Activated naive CD4-positive, alpha-beta T cell treated with anti-CD3 and anti-CD28 coated beads for 36 hours (primary cell): Measurements from ENCODE around the gene HS3ST3A1. TPM values are rescaled to one million over a fixed set of nuclear protein-coding genes. Genes with fewer than 3 reads are reported as not detected.

ENCODE experiments used
- CTCF ChIA-PET: fragments of 350-600 bp; sonication (Branson Sonifier 250); formaldehyde crosslinking; loops from one replicate; lab custom pipeline; 2021; ENCODE audit warnings: antibody characterized with exemption; lab: Charles Lee
- DNase-seq: peaks from one replicate; pipeline ENCODE4 v3.0.0-alpha.2; 2020
- H3K27ac Mint-ChIP-seq: one replicate; pipeline ENCODE4 v1.8.0; 2021; ENCODE audit warnings: mild to moderate bottlenecking, mixed read lengths
- H3K27me3 Mint-ChIP-seq: one replicate; pipeline ENCODE4 v1.8.0; 2021; ENCODE audit warnings: low read depth, mixed read lengths
- H3K36me3 Mint-ChIP-seq: one replicate; pipeline ENCODE4 v1.8.0; 2021; ENCODE audit warnings: low read depth, mixed read lengths
- H3K4me1 Mint-ChIP-seq: one replicate; pipeline ENCODE4 v1.8.0; 2021; ENCODE audit warnings: low read depth, mixed read lengths
- H3K4me3 Mint-ChIP-seq: one replicate; pipeline ENCODE4 v1.8.0; 2021; ENCODE audit warnings: mild to moderate bottlenecking, moderate library complexity, mixed read lengths
- H3K9me3 Mint-ChIP-seq: one replicate; pipeline ENCODE4 v1.8.0; 2021; ENCODE audit warnings: mixed read lengths
- intact Hi-C: fragments of 100-400 bp; cut with micrococcal nuclease; formaldehyde crosslinking; loops from one replicate; pipeline ENCODE4 v1.15.1; 2023
- microRNA-seq: library from miRNA; unstranded; fragments of <30 nt; microRNA quantifications from one replicate; pipeline ENCODE4 v1.2.0, GENCODE V29; 2022; ENCODE audit warnings: borderline microRNAs expressed, borderline replicate concordance
- total RNA-seq, 2 experiments: library from RNA; stranded (reverse); gene quantifications; one replicate each; pipeline ENCODE4 v1.2.3, GENCODE V29; 2021

HS3ST3A1 gene
- total RNA-seq, 2 experiments from 2014 or later = 0.91 to 1.1 TPM

GRCh38 chr17:13465678-13466077, 136.1 kb downstream of the HS3ST3A1 start:
- intact Hi-C loops = no loop called here
- no peaks in the 10 kb centered on the region for H3K4me1 Mint-ChIP-seq
- H3K36me3 Mint-ChIP-seq = no peaks in the 10 kb centered on the region
- CTCF ChIA-PET = no interaction called here
- no peak overlapping the region for H3K27ac Mint-ChIP-seq
- no peak overlapping the region for H3K4me3 Mint-ChIP-seq
- no peak for DNase-seq
- H3K9me3 Mint-ChIP-seq = no peaks in the 10 kb centered on the region
- H3K27me3 Mint-ChIP-seq = peaks cover under 1% of the 10 kb centered on the region

DNA sequence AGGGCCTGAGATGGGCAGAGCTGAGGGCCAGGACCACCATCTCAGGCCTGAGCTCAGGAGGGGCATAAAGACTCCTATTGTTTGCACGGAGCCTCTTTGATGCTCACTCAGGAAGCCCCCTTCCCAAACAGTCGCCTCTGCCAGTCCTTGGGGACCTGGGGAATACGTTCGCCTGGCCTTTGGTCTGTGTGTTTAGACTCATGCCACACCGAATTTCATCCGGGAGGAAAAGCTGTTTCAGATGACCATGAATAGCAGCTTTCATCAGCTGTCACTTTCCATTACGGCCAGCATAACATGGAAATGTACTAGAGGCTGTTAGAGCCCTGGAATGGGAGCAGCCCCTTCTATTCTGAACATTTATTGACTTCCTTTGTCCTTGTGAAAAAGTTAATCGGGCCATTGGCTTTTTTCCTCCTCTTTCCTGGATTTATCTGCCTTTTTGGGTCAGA, 139.0 kb downstream of the HS3ST3A1 start:
- H3K4me3 Mint-ChIP-seq = no peak overlapping the region
- CTCF ChIA-PET = no interaction called here
- H3K4me1 Mint-ChIP-seq = no peaks in the 10 kb centered on the region
- H3K27ac Mint-ChIP-seq = no peak overlapping the region
- no peak for DNase-seq
- H3K27me3 Mint-ChIP-seq = peaks cover 4% of the 10 kb centered on the region
- H3K36me3 Mint-ChIP-seq = no peaks in the 10 kb centered on the region
- no peaks in the 10 kb centered on the region for H3K9me3 Mint-ChIP-seq
- intact Hi-C loops = no loop called here

DNA sequence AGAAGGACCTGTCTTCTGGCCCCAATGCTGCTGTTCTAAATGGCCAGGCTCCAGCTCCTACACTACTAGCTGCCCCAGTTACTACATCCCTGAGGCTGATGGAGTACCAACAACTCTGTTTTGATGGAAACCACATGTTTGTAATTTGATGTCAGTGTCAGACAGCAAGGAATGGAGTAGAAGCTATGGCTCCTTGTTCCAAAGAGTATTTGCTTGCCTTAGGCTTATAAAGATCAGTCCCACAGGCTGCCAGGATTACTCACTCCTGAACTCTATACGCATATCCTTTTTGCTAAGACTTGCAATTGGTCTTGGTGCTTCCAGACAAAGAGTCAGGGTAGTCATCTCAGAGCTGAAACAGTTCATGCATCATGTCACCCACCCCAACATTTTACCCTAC, 139.6 kb downstream of the HS3ST3A1 start:
- intact Hi-C loops = no loop called here
- DNase-seq = no peak
- no peaks in the 10 kb centered on the region for H3K4me1 Mint-ChIP-seq
- no peaks in the 10 kb centered on the region for H3K36me3 Mint-ChIP-seq
- H3K9me3 Mint-ChIP-seq = no peaks in the 10 kb centered on the region
- no peak overlapping the region for H3K4me3 Mint-ChIP-seq
- CTCF ChIA-PET = no interaction called here
- H3K27ac Mint-ChIP-seq = no peak overlapping the region
- peaks cover 5% of the 10 kb centered on the region for H3K27me3 Mint-ChIP-seq

DNA sequence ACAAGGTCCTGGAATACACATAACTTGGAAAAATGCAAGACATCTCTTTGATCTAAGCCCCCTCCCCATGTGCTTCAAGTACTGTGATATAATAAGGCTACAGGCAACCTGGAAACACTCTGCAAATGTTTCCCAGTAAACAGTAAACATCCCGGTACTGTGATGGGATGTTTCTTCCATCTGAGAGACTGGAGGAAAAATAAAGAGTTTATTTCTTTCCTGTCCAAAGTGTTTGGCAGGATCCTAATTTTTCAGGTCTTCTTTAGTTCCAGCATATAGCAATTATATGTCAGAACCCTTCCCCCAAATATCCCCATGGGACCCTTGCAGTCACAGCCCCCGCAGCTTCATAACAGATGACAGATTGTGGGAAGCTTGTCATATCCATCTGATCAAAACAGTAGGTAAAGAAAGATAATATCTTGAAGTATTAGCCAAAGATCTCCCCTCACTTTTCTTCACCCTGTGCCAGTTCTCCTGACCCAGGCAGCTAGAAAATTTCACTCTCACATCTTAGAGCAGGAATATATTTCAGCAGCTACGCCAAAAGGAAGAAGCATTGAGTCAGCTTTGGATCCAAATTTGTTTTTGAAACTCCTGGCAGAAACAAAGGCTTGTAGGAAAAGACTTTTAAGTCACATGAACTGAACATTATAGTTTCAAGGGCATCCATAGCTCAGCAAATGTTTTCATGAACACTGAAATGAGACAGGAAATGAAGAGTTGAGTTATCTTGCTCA, 141.3 kb downstream of the HS3ST3A1 start:
- no peaks in the 10 kb centered on the region for H3K4me1 Mint-ChIP-seq
- no peaks in the 10 kb centered on the region for H3K36me3 Mint-ChIP-seq
- no peak for DNase-seq
- CTCF ChIA-PET = no interaction called here
- H3K9me3 Mint-ChIP-seq = no peaks in the 10 kb centered on the region
- intact Hi-C loops = no loop called here
- H3K27ac Mint-ChIP-seq = no peak overlapping the region
- H3K4me3 Mint-ChIP-seq = no peak overlapping the region
- H3K27me3 Mint-ChIP-seq = peaks cover 10% of the 10 kb centered on the region

DNA sequence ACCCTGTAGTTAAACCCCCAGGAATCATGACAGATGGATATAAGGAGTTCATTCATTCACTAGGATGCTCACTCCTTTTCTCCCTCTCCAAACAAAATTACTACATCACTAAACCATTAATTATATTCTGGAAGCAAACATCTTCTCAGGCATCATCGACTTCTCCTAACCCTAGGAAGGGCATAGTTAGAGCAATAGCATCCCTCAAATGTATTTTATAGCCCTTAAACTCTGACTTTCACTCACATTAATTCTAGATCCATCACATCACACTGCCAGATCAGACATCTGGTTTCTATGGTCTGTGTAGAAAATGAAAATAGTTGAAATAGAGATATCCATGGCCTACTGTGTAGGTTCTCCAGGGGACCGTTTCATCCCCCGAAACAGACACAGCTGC, 143.9 kb downstream of the HS3ST3A1 start:
- peaks cover 10% of the 10 kb centered on the region for H3K27me3 Mint-ChIP-seq
- DNase-seq = no peak
- no peaks in the 10 kb centered on the region for H3K36me3 Mint-ChIP-seq
- intact Hi-C loops = no loop called here
- H3K4me3 Mint-ChIP-seq = no peak overlapping the region
- CTCF ChIA-PET = no interaction called here
- no peak overlapping the region for H3K27ac Mint-ChIP-seq
- no peaks in the 10 kb centered on the region for H3K9me3 Mint-ChIP-seq
- no peaks in the 10 kb centered on the region for H3K4me1 Mint-ChIP-seq

Small RNA genes lying within 50 kb of the gene (microRNA-seq; reads per million reads assigned to microRNA genes)
- not detected for gene MIR548H3
